ENCODE results near the gene GAL3ST2.
"Not testable (repeated sequence)": the region's sequence is repeated elsewhere in the genome, so short reads cannot be mapped to it uniquely, and the experiment has no call there.

GAL3ST2 gene

DNA sequence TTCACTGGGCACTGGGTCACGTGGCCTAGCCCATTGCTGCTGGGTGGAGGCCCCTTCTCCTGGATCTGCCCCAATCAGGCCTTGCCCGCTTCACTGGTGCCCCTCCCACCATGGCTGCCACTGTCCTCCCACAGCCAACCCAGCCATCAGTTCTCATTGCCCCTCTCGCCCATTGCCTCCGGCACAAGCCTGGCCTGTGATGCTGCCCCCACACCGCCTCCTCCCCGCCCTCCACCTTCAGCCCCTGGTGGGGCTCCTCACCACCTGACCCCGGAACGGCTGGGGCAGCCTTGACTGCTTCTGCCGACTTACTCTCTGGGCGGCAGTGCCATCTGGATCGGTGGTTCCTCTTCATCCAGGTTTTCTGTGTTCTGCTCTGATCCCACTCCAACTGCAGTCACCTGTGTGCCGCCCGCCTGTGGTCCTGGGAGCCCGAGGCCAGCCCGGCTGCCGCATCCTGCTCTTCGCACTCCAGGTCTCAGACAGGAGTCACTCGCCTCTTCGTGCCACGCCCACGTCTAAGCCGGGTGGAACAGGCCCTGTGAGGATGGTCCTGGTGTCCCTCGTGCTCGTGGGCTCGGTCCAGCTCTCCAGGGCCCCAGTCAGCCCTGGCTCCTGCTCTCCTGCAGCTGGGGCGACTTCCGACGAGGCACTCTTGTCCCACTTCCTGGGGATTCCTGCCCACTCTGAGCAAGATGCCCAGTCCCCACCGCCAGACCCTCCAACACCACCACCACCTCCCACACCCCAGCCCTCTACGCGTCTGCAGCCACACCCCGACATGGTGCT is 28.0 kb upstream of the GAL3ST2 start:
- DNase-seq = no peak

DNA sequence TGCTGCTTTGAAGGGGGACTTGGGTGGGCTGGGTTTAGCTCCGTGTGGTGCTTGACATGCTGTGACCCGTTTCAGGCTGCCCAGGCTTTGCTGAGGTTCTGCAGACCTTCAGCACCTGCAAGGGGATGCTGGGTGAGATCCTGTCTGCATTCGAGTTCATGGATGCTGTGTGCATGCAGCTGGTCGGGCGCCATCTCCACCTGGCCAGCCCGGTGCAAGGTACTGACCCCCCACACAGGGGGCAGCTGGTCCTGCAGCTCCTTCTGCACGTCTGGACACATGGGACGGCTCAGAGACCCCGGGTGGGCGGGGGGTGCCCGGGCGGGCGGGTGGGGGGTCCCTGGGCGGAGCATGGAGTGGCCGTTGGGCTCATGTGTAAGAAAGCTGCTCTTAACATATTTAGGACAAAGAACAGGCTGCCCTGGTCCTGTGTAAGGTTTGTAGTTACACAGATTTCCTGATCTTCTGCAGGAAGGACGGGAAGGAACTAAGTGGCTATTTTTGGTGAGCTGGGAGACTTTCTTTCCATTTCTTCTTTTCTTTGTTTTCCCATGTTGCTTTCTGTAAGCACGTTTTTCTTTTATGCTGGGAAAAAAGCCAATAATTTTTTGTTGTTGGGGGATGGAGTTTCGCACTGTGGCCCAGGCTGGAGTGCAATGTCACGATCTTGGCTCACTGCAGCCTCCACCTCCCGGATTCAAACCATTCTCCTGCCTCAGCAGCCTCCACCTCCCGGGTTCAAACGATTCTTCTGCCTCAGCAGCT is 26.4 kb upstream of the GAL3ST2 start:
- no peak for DNase-seq

DNA sequence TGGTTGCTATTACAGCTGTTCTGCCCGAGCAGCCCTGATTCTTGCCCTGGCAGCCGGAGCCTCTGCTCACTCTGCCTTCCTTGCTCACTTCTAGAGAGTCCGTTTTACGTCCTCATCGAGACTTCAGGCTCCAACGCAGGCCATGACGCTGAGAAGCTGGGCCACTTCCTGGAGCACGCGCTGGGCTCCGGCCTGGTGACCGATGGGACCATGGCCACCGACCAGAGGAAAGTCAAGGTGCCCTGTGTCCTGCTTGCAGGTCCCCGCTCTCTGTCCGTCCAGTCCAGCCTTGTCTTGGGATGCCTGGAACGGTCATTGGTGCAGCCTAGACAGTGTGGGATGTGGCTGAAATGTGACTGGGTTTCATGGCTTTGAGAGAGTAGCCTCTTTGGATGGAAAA is 25.5 kb upstream of the GAL3ST2 start:
- DNase-seq = no peak

DNA sequence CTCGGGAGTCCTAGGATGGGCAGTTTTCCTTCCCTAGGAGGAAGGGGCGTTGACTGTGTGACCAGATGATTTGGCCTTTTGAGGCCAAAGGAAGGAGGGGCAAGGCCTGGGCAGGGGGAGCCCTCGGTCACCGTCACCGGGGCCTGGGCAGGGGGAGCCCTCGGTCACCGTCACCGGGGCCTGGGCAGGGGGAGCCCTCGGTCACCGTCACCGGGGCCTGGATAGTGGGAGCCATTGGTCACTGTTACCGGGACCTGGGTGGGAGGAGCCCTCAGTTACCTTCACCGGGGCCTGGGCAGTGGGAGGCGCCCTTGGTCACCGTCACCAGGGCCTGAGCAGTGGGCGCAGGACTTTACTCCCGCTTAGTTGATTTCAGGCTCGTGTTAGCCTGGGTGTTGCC is 24.8 kb upstream of the GAL3ST2 start:
- DNase-seq = no peak

DNA sequence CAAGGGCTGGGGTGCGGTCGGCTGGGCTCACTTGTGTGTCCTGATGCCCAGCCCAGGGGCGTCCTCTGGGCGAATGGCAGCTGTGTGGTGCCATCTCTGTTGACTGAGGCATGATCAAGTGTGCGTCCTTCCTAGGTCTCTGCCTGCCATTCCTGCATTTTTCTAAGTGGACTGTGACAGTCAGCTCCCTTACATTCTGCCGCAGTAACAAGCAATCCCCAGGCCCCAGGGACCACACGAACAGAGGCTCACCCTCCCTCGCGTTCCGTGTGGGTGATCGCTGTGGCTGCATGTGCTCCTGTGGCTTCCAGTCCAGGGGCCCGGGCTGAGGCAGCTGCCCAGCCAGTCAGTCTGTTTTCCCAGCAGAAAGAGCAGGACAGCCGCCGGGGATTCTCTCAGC is 24.4 kb upstream of the GAL3ST2 start:
- no peak for DNase-seq

DNA sequence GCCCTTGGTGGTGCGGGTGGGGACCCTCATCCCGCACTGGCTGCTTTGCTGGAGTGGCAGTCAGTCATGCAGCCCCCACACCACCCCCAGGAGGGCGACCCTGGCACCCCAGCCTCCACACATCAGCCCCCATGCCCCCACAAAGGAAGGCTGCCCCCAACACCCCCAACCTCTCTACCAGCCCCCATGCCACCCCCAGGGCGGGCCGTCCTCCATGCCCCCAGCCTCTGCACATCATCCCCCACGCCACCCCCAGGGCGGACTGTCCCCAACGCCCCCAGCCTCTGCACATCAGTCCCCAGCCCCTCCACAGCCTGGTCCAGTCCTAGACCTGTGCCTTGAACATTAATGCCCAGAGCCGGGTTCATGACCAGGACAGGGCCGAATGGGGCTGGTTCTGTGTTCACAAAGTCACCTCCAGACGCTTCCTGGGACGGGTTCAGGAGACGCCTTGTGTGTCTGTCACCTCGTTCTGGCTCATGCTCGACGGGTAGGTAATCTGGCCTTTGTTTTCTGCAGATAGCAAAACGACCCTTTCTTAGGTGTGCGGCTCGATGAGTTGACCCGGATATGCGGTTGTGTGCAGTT is 23.8 kb upstream of the GAL3ST2 start:
- no peak for DNase-seq

DNA sequence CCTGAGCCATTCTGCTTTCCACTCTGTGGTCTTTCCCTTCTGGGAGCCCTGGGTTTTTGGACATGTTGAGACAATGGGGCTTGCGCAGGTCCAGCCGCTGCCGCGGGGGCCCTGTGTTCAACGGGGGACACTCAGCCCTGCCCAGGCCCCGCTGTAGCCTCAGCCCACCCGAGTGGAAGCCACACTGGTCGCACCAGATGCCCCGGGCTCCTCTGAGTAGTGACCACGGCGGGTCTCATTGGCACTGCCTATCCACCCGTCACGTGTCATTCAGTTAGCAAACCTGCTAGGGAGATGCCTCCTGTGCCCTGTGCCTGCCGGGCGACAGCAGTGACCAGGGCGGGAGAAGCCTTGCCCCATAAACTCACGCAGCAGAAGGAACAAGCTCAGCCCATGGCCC is 23.1 kb upstream of the GAL3ST2 start:
- no peak for DNase-seq

DNA sequence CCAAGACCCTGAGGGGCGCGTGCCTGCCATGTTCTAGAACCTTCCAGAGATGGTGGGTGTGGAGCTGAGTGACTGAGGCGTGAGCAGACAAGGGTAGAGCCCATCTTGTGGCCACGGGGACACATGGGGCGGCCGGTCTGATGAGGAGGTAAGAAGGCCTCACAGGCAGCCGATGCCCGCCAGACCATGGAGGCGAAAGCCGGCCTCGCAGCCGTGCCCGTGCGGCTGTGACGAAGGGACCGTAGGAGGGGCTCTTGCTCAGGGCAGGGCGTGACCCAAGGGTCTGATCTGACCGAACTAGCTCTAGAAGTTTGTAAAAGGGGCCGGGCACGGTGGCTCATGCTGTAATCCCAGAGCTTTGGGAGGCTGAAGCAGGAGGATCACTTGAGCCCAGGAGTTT is 22.6 kb upstream of the GAL3ST2 start:
- DNase-seq = no peak

DNA sequence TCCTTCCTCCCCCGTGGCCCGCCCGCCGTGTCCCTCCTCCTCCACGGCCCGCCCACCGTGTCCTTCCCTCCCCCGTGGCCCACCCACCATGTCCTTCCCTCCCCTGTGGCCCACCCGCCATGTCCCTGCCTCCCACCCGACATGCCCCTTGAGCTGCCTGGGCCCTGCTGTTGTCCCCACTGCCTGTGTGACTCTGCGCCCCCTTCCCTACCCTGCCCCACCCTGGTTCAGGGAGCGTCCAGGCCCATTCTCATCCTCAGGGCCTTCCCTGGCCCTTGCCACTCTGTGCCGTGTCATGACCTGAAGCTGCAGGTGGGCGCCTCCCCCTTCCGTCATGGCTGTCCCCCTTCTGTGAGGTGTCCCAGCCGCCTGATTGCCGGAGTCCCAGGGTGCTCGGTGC is 21.5 kb upstream of the GAL3ST2 start:
- DNase-seq = no peak

DNA sequence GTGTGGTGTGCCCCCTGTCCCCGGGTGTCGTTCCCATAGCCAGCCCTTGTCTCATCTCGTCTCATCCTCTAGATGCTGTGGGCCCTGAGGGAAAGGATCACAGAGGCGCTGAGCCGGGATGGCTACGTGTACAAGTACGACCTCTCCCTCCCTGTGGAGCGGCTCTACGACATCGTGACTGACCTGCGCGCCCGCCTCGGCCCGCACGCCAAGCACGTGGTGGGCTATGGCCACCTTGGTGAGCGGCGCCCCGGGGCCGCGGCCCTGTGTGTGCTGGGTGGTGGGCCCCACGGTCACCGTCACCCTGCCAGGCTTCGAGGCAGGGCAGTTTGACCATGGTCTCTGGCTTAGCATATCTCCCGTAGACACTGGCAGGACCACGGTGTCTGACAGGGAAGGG is 20.8 kb upstream of the GAL3ST2 start:
- no peak for DNase-seq

DNA sequence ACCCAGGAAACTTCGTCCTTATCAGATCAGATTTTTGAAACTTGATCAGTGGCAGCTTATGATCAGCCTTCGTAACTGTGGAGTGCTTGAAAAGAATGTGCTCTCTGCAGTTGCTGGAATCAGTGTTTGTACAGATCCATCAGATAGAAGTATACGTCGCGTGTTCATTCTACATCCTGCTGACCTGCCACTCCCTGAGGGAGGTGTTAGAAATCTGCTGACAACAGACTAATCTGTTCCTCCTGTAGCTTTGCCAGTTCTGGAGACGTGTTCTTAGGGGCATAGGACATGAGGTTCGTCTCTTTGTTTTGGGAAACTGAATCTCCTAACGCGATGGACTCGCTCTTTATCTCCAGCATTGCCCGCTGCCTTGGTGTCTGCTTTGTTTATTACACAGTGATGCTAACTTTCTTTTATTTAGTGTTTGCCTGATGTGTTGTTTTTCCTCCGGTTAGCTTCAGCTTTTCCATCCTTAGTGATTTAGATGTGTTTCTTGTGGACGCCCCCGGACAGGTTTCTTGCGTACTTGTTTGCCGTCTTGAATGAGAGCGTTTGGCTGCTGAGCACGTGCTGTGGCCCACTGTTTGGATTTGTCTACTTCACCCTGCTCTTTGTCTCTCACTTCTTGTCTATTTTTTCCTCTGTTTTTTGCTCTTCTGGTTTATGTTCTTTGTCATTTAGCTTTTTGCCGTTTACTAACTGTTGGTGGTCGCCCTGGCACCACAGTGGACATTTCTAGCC is 17.4 kb upstream of the GAL3ST2 start:
- DNase-seq = peak; percentile 42

DNA sequence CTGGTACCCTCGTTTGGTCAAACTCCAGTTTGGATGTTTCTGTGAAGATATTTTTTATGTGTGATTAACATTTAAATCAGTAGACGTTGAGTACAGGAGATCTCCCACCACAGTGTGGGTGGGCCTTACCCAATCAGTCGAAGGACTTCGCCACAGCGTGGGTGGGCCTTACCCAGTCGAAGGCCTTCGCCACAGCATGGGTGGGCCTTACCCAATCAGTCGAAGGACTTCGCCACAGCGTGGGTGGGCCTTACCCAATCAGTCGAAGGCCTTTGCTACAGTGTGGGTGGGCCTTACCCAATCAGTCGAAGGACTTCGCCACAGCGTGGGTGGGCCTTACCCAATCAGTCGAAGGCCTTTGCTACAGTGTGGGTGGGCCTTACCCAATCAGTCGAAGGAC is 16.7 kb upstream of the GAL3ST2 start:
- not testable (repeated sequence) for DNase-seq

DNA sequence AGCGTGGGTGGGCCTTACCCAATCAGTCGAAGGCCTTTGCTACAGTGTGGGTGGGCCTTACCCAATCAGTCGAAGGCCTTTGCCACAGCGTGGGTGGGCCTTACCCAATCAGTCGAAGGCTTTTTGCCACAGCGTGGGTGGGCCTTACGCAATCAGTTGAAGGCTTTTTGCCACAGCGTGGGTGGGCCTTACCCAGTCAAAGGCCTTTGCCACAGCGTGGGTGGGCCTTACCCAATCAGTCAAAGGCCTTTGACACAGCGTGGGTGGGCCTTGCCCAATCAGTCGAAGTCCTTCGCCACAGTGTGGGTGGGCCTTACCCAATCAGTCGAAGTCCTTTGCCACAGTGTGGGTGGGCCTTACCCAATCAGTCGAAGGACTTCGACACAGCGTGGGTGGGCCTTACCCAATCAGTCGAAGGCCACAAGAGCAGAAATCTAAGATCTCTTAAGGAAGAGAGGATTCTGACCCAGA is 16.3 kb upstream of the GAL3ST2 start:
- DNase-seq = no peak

DNA sequence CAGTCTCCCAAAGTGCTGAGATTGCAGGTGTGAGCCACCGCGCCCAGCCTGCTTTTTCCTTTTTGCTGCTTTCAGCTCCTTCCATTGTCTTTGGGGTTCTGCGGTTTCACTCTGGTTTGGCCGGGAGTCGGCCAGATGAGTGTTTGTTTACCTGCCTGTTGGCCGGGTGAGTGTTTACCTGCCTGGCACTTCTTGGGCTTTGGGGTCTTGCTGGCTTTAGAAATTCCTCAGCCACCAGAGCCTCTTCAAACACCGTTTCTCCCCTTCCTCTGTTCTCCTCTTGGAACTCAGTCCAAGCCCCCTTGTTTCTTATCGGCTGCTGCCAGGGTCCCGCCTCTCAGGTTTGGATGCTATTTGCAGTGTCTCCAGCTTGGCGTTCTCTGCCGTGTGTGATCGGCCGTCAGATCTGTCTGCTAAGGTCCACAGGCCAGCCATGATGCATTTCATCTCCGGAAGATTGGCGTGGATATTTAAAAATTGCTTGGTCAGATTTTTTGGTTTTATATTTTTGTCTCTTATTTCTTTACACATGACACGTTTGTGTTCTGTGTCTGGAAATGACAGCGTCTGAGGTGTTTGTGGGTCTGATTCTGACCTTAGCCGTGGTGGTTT is 14.2 kb upstream of the GAL3ST2 start:
- peak; percentile 47 for DNase-seq

DNA sequence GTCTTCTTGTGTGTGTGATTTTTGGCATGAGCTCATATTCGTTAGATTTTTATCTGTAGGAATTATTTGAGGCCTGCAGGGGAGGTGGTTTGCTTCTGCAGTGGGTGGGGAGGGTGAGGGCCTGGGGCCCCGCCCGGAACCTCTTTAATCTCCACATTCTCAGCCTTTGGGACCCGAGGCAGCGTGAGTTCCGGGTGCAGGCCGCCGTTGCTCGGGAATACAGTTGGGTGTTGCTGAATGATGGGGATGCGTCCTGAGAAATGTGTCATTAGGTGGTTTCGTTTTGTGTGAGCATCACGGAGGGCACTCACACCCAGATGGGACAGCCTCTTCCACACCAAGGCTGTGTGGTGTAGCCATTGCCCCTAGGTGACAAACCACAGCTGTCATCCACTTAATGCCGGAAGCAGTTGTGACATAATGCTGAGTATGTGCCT is 13.7 kb upstream of the GAL3ST2 start:
- peak; percentile 95 for DNase-seq

DNA sequence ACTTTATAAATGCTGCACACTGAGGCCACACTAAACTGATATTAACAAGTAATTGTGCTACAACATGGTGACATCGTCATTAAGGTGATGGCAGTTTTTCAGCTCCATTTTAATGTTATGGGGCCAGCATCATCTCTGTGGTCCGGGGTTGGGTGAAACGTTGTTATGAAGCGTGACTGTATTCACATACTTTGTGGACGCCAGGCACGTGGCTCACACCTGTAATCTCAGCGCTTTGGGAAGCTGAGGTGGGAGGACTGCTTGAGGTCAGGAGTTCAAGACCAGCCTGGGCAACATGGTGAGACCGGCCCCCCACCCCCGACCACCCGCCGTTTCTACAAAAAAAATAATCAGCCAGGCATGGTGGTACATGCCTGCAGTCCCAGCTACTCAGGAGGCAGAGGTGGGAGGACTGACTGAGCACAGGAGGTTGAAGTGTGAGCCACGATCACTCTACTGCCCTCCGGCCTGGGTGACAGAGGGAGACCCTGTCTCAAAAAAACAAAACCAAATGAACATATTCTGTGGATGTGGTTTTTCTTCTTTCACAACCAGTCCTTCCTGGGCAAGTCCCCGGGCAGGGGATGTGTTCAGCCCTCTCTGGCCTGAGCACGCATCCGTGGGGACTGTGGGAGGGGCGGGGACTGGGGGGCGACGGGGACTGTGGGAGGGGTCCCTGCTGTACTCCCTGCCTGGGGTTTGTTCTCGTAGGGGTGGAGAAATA is 12.9 kb upstream of the GAL3ST2 start:
- peak; percentile 64 for DNase-seq

DNA sequence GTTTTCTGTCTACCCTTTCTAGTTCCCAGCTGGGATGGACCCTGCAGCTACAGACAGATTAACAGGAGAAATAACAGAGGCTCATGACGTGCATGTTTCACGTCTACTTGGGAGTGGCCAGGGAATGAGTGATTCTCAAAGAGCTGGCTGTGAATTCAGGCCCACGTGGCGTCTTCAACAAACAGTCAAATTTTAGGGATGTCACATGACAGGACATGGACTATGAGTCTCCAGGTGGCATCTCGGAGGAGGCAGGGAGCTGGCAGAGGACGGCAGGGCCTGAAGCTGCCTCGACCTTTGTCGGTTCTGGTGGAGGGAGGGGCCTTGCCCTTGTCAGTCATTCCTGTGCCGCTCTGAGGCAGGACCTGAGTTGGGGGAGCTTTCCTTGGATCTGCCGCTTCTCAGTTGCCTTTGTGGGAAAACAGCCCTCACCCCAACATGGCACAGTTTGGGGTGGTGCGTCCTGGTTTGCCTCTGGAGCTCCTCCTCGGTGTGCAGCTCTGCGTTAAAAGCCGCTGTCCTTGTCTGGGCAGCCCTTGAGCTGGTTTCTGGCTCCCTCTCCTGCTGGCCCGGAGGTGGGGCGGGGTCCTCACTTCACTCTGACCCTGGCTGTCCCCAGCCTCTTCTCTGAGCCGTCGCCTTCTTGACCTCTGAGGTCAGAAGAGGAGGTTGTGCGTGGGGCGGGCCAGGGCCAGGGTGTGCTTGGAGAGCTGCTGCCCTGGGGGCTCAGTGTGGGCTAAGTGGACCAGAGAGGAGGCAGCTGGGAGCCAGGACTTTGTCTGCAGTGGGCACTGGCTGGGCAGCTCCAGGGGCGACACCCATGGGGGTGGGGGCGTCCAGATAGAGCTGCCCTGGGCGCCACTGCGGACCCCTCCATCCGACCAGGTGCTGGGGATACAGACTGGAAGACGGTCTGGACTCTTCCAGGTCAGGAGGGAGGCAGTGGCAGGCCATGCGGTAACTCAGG is 12.1 kb upstream of the GAL3ST2 start:
- DNase-seq = peak; percentile 35

DNA sequence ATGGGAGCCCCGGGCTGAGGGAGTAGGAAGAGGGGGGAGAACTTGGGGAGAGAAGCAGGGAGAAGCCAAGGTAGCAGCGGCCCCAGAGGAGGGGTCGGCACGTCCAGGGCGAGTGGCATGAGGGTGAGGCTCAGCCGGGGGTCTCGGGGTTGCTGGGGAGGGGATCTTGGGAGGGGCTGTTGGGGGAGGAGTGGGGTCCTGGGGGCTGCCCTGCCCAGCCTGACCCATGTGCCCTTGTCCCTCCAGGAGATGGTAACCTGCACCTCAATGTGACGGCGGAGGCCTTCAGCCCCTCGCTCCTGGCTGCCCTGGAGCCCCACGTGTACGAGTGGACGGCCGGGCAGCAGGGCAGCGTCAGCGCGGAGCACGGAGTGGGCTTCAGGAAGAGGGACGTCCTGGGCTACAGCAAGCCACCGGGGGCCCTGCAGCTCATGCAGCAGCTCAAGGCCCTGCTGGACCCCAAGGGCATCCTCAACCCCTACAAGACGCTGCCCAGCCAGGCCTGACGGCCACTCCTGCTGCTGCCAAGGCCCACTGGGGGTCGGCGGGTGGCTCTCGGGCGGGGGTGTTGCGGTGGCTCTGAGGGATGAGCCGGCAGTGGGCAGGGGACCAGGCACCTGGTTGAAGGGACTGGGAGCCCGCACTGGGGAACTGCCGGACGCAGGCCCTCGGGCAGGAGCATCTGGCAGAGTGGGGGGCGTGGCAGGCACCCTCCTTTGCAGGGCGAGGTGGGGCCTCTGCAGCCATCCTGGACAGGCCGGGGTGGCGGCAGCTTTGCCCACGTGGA is 9.0 kb upstream of the GAL3ST2 start:
- no peak for DNase-seq

DNA sequence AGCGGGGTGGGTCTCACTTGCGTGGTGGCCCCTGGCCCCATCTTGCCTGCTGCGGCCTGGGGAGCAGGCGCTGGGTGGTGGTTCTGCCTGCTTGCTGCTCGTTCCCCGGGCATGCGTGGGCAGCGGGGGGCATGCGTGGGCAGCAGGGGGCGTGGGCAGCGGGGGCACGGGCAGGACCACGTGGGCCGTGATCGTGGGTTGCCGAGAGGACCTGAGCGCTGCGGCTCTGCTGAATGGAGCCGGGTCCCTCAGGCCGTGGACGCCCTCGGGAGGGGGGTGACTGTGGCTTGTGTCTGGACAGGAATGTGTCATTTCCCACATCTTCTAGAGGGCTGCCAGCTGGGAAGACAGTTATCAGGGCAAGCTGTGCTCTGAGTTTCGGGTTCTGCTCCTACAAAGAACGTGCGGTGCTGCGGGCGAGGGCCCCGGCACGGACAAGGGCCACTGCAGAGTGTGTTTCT is 8.3 kb upstream of the GAL3ST2 start:
- DNase-seq = no peak

DNA sequence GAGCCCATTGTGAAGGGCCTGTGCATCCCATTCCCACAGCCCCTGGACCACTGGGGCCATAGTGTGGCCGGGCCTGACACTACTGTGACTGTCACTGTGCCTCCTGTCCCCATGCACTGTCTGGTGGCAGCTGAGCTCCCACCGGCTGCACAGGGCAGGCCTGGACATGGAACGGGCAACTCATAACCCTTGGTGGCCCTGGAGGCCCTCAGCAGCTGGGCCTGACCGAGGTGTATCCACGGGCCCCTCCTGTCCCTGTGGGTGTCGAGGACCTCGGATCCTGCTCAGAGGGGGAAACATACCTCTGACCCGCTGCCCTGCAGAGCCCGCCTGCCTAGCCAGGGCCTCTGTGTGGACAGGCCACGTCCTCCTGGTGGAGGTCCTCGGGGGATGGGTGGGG is 7.8 kb upstream of the GAL3ST2 start:
- DNase-seq = no peak

Data from activated CD4-positive, alpha-beta T cell treated with anti-CD3 and anti-CD28 coated beads, Interleukin-10, Interleukin-2, amounts not matched to agents 100 ng/mL and 50 ng/mL, durations not matched to agents 16 hours and 8 hours (primary cell).